ENCODE results near the gene DNAH17. TPM values are rescaled to one million over a fixed set of nuclear protein-coding genes. Genes with fewer than 3 reads are reported as not detected.

DNAH17 gene
- total and polyA plus RNA-seq, 2 donors (not counting 3 experiments of a cell fraction or from before 2014, with no cell fraction given): not detected

DNA sequence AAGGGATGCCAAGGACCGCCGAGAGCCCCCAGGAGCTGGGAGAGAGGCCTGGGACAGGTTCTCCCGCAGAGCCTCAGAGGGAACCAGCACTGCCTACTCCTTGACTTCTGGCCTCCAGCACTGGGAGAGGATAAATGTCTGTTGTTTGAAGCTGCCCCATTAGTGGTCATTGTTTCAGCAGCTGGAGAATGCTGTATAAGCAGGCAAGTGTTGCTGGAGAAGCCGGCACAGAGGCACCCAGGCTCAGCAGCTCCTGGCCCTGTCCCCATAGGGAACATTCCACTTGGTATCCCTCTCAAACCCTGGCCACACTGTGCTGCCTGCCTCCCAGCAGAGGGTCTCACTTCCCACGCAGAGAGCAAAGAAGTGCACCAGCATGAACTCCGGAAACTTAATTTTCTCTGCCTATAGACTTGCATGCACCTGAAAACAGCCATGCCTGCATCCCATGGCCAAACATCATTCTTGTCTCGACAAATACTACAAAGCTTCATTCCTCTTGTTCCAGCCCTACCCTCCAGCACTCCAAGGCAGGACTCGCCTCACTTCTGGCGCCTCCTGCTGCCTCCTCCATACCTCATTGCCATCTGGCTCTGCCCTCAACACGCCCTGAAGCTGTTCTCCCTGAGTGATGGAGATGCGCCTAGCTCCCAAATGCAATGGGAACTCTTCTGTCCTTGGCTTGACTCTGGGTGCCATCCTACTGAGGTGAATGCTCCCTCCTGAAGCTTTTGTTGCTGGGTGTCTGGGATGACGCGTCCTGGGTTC is 88.1 kb downstream of the DNAH17 start:
- POLR2A ChIA-PET: no interaction called here
- dilution Hi-C loops (cut with MboI; ENCODE audit: extremely low pct_ligation_motif_present, low sequenced_read_pairs): loop anchor here (25.0 kb wide), 1 partner anchor 148 kb away; no protein-coding TSS in a partner anchor

DNA sequence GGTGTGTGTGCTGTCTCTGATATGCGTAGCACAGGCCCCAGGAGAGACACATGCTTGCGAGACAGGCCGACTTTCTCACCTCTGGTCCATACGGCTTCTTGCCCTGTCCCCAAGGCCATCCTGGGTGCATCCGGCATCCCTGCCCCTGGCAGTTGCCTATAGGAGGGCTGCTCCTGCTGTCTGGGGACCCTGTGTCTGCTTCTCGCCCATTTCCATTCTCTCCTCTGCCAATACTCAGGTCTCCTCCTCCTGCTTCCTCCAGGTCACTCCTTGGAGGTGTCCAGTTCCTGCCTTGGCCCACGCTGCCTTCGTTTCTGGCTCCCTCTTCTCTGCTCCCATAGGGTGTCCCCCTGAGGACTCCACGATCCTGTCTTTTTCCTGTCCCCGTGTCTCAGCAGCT is 89.0 kb downstream of the DNAH17 start:
- Histone ChIP-seq H3K4me1 (ENCODE audit: control insufficient read depth, extremely low read depth, insufficient read depth, low read length) (peaks cover 2% of the 10 kb centered on the region), H3K4me3 (replicated peaks in 1 of 3; ENCODE audit: insufficient read depth in 1 of 3, low read depth in 1 of 3, low read length in 3 of 3) (no peak overlapping the region), H3K9ac (replicated peaks; ENCODE audit: extremely low read depth, insufficient read depth, low read length) (no peak overlapping the region), H3K27me3 (ENCODE audit: control insufficient read depth in 2 of 2, insufficient read depth in 2 of 2, low read length in 2 of 2) (no peaks in the 10 kb centered on the region), H3K9me3 (replicated peaks; ENCODE audit: control insufficient read depth, insufficient read depth, low read length) (no peaks in the 10 kb centered on the region), H4K20me1 (replicated peaks; ENCODE audit: control insufficient read depth, extremely low read depth, insufficient read depth, low read length) (no peaks in the 10 kb centered on the region), H3K79me2 (ENCODE audit: control insufficient read depth, insufficient read depth, low read length) (no peaks in the 10 kb centered on the region), H3K9me1 (replicated peaks; ENCODE audit: control insufficient read depth, extremely low read depth, insufficient read depth, low read length) (no peaks in the 10 kb centered on the region), H3K4me2 (ENCODE audit: insufficient read depth, low read length) (no peak overlapping the region), H2AFZ (ENCODE audit: low read depth, low read length) (no peak overlapping the region), H3K27ac (ENCODE audit: insufficient read depth, low read depth, low read length) (no peak overlapping the region), H3K36me3 (ENCODE audit: control insufficient read depth in 2 of 2, extremely low read depth in 1 of 2, insufficient read depth in 2 of 2, low read length in 2 of 2) (no peaks in the 10 kb centered on the region)
- POLR2A ChIA-PET: no interaction called here
- FAIRE-seq (no peak), DNase-seq (ENCODE audit: low read depth, low spot score) (no peak)
- dilution Hi-C loops (cut with MboI; ENCODE audit: extremely low pct_ligation_motif_present, low sequenced_read_pairs) (loop anchor here (25.0 kb wide), 1 partner anchor 149 kb away; no protein-coding TSS in a partner anchor), intact Hi-C loops (cut with micrococcal nuclease) (no loop called here)
- no TSS peak for BruUV-seq (replicated peaks)
- TF ChIP-seq POLR2AphosphoS5 (IDR thresholded peaks at IDR 0.05; ENCODE audit: insufficient read depth, low read depth, low read length) (no peak), MYC (IDR thresholded peaks at IDR 0.05; ENCODE audit: low read depth, low read length) (no peak), JUN (IDR thresholded peaks at IDR 0.05; ENCODE audit: borderline replicate concordance, insufficient read depth, insufficient read length, low read depth) (no peak), EZH2 (IDR thresholded peaks at IDR 0.05; ENCODE audit: borderline replicate concordance, low read depth, low read length, severe bottlenecking) (no peak), POLR2A (IDR thresholded peaks at IDR 0.05; ENCODE audit: low read depth, low read length) (no peak), FOS (IDR thresholded peaks at IDR 0.05; ENCODE audit: borderline replicate concordance, insufficient read depth, low read length) (no peak), GATA2 (IDR thresholded peaks at IDR 0.05; ENCODE audit: insufficient read depth, insufficient read length, low read depth, low read length) (no peak)
- TF ChIP-seq, protein P1, sequence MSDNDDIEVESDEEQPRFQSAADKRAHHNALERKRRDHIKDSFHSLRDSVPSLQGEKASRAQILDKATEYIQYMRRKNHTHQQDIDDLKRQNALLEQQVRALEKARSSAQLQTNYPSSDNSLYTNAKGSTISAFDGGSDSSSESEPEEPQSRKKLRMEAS (IDR thresholded peaks at IDR 0.05; ENCODE audit: insufficient read depth, insufficient read length): no peak
- TF ChIP-seq, protein P2, sequence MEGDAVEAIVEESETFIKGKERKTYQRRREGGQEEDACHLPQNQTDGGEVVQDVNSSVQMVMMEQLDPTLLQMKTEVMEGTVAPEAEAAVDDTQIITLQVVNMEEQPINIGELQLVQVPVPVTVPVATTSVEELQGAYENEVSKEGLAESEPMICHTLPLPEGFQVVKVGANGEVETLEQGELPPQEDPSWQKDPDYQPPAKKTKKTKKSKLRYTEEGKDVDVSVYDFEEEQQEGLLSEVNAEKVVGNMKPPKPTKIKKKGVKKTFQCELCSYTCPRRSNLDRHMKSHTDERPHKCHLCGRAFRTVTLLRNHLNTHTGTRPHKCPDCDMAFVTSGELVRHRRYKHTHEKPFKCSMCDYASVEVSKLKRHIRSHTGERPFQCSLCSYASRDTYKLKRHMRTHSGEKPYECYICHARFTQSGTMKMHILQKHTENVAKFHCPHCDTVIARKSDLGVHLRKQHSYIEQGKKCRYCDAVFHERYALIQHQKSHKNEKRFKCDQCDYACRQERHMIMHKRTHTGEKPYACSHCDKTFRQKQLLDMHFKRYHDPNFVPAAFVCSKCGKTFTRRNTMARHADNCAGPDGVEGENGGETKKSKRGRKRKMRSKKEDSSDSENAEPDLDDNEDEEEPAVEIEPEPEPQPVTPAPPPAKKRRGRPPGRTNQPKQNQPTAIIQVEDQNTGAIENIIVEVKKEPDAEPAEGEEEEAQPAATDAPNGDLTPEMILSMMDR (IDR thresholded peaks at IDR 0.05; ENCODE audit: extremely low read depth in 1 of 2, insufficient read depth in 1 of 2, low read depth in 1 of 2, low read length in 2 of 2): no peak
- CTCF ChIA-PET: interaction anchor here (1.6 kb wide), 1 partner anchor 9 kb away, joined by 6 read pairs; no protein-coding TSS in a partner anchor

More for the DNA sequence above, 88.1 kb downstream of the DNAH17 start:
- Histone ChIP-seq H3K27me3 (ENCODE audit: control insufficient read depth in 2 of 2, insufficient read depth in 2 of 2, low read length in 2 of 2) (no peaks in the 10 kb centered on the region), H3K4me2 (ENCODE audit: insufficient read depth, low read length) (no peak overlapping the region), H3K9ac (replicated peaks; ENCODE audit: extremely low read depth, insufficient read depth, low read length) (no peak overlapping the region), H3K9me1 (replicated peaks; ENCODE audit: control insufficient read depth, extremely low read depth, insufficient read depth, low read length) (no peaks in the 10 kb centered on the region), H3K79me2 (ENCODE audit: control insufficient read depth, insufficient read depth, low read length) (no peaks in the 10 kb centered on the region), H4K20me1 (replicated peaks; ENCODE audit: control insufficient read depth, extremely low read depth, insufficient read depth, low read length) (no peaks in the 10 kb centered on the region), H3K4me3 (replicated peaks in 1 of 3; ENCODE audit: insufficient read depth in 1 of 3, low read depth in 1 of 3, low read length in 3 of 3) (no peak overlapping the region), H3K9me3 (replicated peaks; ENCODE audit: control insufficient read depth, insufficient read depth, low read length) (no peaks in the 10 kb centered on the region), H2AFZ (ENCODE audit: low read depth, low read length) (no peak overlapping the region), H3K36me3 (ENCODE audit: control insufficient read depth in 2 of 2, extremely low read depth in 1 of 2, insufficient read depth in 2 of 2, low read length in 2 of 2) (no peaks in the 10 kb centered on the region), H3K27ac (ENCODE audit: insufficient read depth, low read depth, low read length) (no peak overlapping the region), H3K4me1 (ENCODE audit: control insufficient read depth, extremely low read depth, insufficient read depth, low read length) (peaks cover 2% of the 10 kb centered on the region)
- no TSS peak for BruUV-seq (replicated peaks)
- no peak for DNase-seq (ENCODE audit: low read depth, low spot score)
- CTCF ChIA-PET: no interaction called here
- FAIRE-seq: no peak
- intact Hi-C loops (cut with micrococcal nuclease): no loop called here
- no peak for TF ChIP-seq MYC (IDR thresholded peaks at IDR 0.05; ENCODE audit: low read depth, low read length)

Measured in endothelial cell of umbilical vein (primary cell).